Adrenal gland (tissue), 12 donors: ENCODE results near the gene CES5A. TPM values are rescaled to one million over a fixed set of nuclear protein-coding genes. Genes with fewer than 3 reads are reported as not detected.
"Not testable (repeated sequence)": the region's sequence is repeated elsewhere in the genome, so short reads cannot be mapped to it uniquely, and the experiment has no call there.

Source experiments
- DNase-seq, 7 donors: peaks; one replicate each; pipeline ENCODE4 v3.0.0-alpha.2; 2019 to 2020
- H3K27ac ChIP-seq, 5 donors: fragments of 200-600 bp; sonication (generic) in 4 of 5; 1 replicate in 3 of 5; 2 replicates in 2 of 5; pipeline versions ENCODE4 v1.5.1 to v1.8.0; 2016 to 2020; ENCODE audit warnings: mild to moderate bottlenecking in 1 of 5
- H3K27me3 ChIP-seq: fragments of 200-600 bp; 2 replicates; pipeline ENCODE4 v1.8.0; 2021
- H3K36me3 ChIP-seq, 2 donors: fragments of 200-600 bp; replicated peaks in 1 of 2; 1 replicate in 1 of 2; 2 replicates in 1 of 2; pipeline versions ENCODE4 v1.5.1 to v1.8.0; 2018 to 2022
- H3K4me1 ChIP-seq, 2 donors: fragments of 200-600 bp; replicated peaks in 1 of 2; 1 replicate in 1 of 2; 2 replicates in 1 of 2; pipeline versions ENCODE4 v1.5.1 to v1.8.0; 2018 to 2021
- H3K4me3 ChIP-seq, 4 donors: fragments of 200-600 bp; sonication (generic) in 3 of 4; one replicate each; pipeline ENCODE4 v1.5.1; 2016 to 2018
- H3K9me3 ChIP-seq, 3 donors: fragments of 200-600 bp; sonication (generic) in 1 of 3; replicated peaks in 1 of 3; 1 replicate in 2 of 3; 2 replicates in 1 of 3; pipeline versions ENCODE4 v1.5.1 to v1.8.0; 2016 to 2021
- POLR2A ChIP-seq, 2 donors: fragments of 450-650 bp; IDR thresholded peaks; one replicate each; pipeline ENCODE4 v1.6.1; 2017; ENCODE audit warnings: antibody characterized with exemption in 2 of 2, mild to moderate bottlenecking in 2 of 2, moderate library complexity in 1 of 2
- WGBS, 4 donors: extraction: QIAGEN DNeasy Blood & Tissue Kit in 2 of 4; methylation state at CpG; one replicate each; pipeline versions ENCODE4 v1.1.5 to v1.1.7; 2013 to 2017; 5-methylcytosine and 5-hydroxymethylcytosine counted together
- intact Hi-C, 2 donors: fragments of 100-400 bp; cut with DNase I; formaldehyde crosslinking; loops; one replicate each; pipeline versions ENCODE4 v1.14.1 to v1.15.0; 2022 to 2023
- polyA plus RNA-seq, 3 donors: library from polyadenylated mRNA; stranded (reverse); fragments of 200-250 nt in 2 of 3; fragments of 350-450 nt in 1 of 3; fragmentation: Illumina TruSeq in 1 of 3; extraction: RNeasy Lipid Tissue Mini Kit (QIAGEN cat#74804) in 1 of 3; gene quantifications; one replicate each; pipeline ENCODE4 v1.2.3, GENCODE V29; 2013 to 2014
- total RNA-seq, 9 donors: library from RNA; depleted of rRNA in 4 of 9; stranded (reverse); fragments of >200 nt in 4 of 9; fragments of 120-200 nt in 1 of 9; fragmentation: NEBNext Ultra II Directional in 1 of 9; extraction: Animal tissue kit (Norgen Biotek cat#: 25700) in 1 of 9; gene quantifications; one replicate each; pipeline versions ENCODE4 v1.1.0 to v1.2.4, GENCODE V29; 2013 to 2023
- TF ChIP-seq, protein P1 (sequence below), 6 experiments: fragments of 450-650 bp in 4 of 6; fragments of 200-600 bp in 2 of 6; sonication (generic) in 1 of 6; IDR thresholded peaks; 1 replicate in 5 of 6; 2 replicates in 1 of 6; pipeline versions ENCODE4 v1.5.1 to v1.8.0; 2016 to 2021; ENCODE audit warnings: antibody characterized with exemption in 6 of 6, mild to moderate bottlenecking in 2 of 6, moderate library complexity in 1 of 6
- donor health status: healthy with polysubstance abuse.
- donor health status: Bipolar disorder and iron deficiency.
- donor health status: DM: yes; HTN: yes; CAD: no.
- donor health status: DM: no; HTN: no; CAD: no.
- donor health status: DM: no; HTN: no; CAD: no.
- donor health status: DM: yes; HTN: yes; CAD: no.

Gene CES5A
- total and polyA plus RNA-seq, 12 donors, result 0.07 to 0.67 (median 0.43) TPM; not detected in 8

DNA sequence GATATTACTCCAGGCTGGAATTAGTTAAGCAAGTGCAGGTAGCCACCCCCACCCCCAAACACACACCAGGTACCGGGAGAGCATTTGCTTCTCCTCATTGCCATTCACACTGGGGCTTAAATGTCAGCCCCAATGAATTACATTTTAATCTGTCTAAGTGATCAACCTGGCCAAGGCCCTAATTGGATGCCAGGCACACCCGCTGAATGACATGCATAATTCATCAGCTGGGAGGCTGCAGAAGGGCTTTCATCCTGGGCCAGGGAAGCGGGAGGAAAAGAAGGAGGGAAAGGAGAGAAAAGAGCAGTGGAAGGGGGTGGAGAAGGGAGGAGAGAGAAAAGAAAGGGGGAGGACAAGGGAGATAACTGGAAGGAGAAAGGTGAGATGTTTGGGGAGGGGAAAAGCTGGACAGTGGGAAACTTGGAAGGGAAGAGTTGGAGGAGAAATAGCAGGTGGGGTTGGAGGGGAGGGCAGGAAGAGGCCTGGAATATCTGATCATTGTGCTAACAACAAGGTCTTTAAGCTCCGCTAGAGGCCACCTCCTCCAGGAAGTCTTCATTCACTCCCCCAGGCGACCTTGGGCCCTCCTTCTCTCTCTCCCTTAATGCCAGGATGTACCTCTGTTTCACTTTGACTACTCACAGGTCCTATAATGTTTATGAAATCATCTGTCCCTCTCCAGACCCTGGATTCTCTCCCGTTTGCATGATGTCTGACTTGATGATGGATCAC is 40.1 kb upstream of the CES5A start:
- TF ChIP-seq, protein P1, sequence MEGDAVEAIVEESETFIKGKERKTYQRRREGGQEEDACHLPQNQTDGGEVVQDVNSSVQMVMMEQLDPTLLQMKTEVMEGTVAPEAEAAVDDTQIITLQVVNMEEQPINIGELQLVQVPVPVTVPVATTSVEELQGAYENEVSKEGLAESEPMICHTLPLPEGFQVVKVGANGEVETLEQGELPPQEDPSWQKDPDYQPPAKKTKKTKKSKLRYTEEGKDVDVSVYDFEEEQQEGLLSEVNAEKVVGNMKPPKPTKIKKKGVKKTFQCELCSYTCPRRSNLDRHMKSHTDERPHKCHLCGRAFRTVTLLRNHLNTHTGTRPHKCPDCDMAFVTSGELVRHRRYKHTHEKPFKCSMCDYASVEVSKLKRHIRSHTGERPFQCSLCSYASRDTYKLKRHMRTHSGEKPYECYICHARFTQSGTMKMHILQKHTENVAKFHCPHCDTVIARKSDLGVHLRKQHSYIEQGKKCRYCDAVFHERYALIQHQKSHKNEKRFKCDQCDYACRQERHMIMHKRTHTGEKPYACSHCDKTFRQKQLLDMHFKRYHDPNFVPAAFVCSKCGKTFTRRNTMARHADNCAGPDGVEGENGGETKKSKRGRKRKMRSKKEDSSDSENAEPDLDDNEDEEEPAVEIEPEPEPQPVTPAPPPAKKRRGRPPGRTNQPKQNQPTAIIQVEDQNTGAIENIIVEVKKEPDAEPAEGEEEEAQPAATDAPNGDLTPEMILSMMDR (IDR thresholded peaks at IDR 0.05), result no peak
- TF ChIP-seq POLR2A (IDR thresholded peaks at IDR 0.05), result no peak
- Histone ChIP-seq H3K27ac (peak overlapping the region in 1 of 5 donors; percentile 12), H3K27me3 (no peaks in the 10 kb centered on the region), H3K9me3 (no peaks in the 10 kb centered on the region), H3K36me3 (no peaks in the 10 kb centered on the region), H3K4me1 (no peaks in the 10 kb centered on the region), H3K4me3 (no peak overlapping the region)
- intact Hi-C loops, result no loop called here
- 49 to 62% (median 59%) methylated on average over 6 of the region's 6 CpGs for WGBS, 4 donors
- no peak for DNase-seq

DNA sequence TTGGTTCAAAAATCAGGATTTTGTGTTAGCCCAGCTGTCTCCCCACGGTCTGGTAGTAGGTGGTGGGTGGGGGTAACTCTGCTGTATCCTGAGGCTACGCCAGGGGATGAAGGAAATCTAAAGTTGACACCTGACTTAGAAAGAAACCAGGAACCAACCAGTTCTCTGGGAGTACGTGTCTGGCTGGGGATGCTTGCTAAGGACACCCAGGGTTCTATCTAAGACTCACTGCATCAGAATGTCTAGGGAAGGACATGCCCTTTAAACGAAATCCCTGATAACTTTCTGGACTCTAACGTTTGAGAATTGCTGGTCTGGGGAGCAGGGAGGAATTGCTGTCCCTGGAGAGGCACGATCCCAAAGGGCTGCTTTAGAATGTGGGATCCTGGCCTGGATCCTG is 39.2 kb upstream of the CES5A start:
- no peak for TF ChIP-seq POLR2A (IDR thresholded peaks at IDR 0.05)
- TF ChIP-seq, protein P1 (IDR thresholded peaks at IDR 0.05), result no peak
- H3K27ac ChIP-seq, result peak overlapping the region in 1 of 5 donors; percentile 23
- H3K4me1 ChIP-seq, result no peaks in the 10 kb centered on the region
- H3K9me3 ChIP-seq, result no peaks in the 10 kb centered on the region
- no peaks in the 10 kb centered on the region for H3K27me3 ChIP-seq
- intact Hi-C loops, result no loop called here
- H3K4me3 ChIP-seq, result no peak overlapping the region
- no peaks in the 10 kb centered on the region for H3K36me3 ChIP-seq
- 42 to 54% (median 48%) methylated on average over 6 of the region's 6 CpGs for WGBS, 4 donors
- DNase-seq, result no peak

DNA sequence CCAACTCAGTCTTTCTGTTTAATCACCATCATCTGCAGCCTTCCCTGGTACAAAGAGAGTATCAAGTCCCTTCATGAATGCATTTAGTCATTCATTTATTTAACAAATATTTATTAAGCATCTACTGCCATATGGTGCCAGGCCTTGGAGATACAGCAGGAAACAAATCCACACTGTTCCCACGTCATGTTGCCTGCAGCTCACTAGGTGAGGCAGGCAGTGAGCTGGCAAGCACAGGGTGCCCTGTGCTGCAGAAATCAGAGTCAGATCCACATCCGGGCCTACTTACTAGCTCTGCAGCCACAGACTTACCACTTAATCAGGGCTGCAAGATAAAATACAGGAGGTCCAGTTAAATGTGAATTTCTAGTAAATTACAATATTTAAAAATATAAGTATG is 38.5 kb upstream of the CES5A start:
- Histone ChIP-seq H3K36me3 (no peaks in the 10 kb centered on the region), H3K9me3 (no peaks in the 10 kb centered on the region), H3K4me1 (no peaks in the 10 kb centered on the region), H3K4me3 (no peak overlapping the region), H3K27ac (peak overlapping the region in 1 of 5 donors; percentile 23), H3K27me3 (no peaks in the 10 kb centered on the region)
- TF ChIP-seq, protein P1 (IDR thresholded peaks at IDR 0.05), result no peak
- TF ChIP-seq POLR2A (IDR thresholded peaks at IDR 0.05), result no peak
- DNase-seq, result peak in 1 of 7 donors; percentile 79
- 71 to 85% (median 76%) methylated on average over 2 of the region's 2 CpGs for WGBS, 4 donors
- intact Hi-C loops, result no loop called here

DNA sequence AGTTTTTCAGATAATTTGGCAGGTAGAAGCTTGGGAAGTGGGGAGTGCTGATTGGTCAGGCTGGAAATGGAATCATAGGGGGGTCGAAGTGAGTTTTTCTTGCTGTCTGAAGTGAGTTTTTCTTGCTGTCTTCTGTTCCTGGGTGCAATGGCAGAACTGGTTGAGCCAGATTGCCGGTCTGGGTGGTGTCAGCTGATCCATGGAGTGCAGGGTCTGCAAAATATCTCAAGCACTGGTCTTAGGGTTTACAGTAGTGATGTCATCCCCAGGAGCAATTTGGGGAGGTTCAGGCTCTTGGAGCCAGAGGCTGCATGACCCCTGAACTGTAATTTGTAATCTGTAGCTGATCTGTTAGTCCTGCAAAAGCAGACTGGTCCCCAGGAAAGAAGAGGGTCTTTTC is 37.9 kb upstream of the CES5A start:
- intact Hi-C loops, H3K36me3 ChIP-seq, DNase-seq, H3K27ac ChIP-seq, H3K9me3 ChIP-seq, H3K27me3 ChIP-seq, H3K4me1 ChIP-seq, H3K4me3 ChIP-seq: not testable (repeated sequence)
- 51 to 76% (median 55%) methylated on average over 2 of the region's 2 CpGs for WGBS, 4 donors

- DNase-seq, result peak in 2 of 7 donors; percentile 37 to 88
- Histone ChIP-seq H3K27ac (no peak overlapping the region), H3K4me3 (no peak overlapping the region), H3K9me3 (no peaks in the 10 kb centered on the region), H3K4me1 (no peaks in the 10 kb centered on the region), H3K36me3 (no peaks in the 10 kb centered on the region), H3K27me3 (no peaks in the 10 kb centered on the region)
- TF ChIP-seq POLR2A (IDR thresholded peaks at IDR 0.05), result no peak
- TF ChIP-seq, protein P1 (IDR thresholded peaks at IDR 0.05), result no peak
- intact Hi-C loops, result no loop called here
- WGBS, 4 donors, result 59 to 68% (median 64%) methylated on average over 8 to 9 of the region's 9 CpGs
These were observed 36.8 kb upstream of the CES5A start for GRCh38 chr16:55912022-55912421.
